Ishikawa (cell line): ENCODE results near the gene BTG1.

ENCODE experiments used
- CEBPB ChIP-seq: IDR thresholded peaks from 2 replicates; pipeline ENCODE4 v1.6.1; 2012
- EP300 ChIP-seq: IDR thresholded peaks from 2 replicates; pipeline ENCODE4 v1.6.1; 2012; ENCODE audit warnings: borderline replicate concordance
- FOXM1 ChIP-seq: IDR thresholded peaks from 2 replicates; pipeline ENCODE4 v1.6.1; 2012; ENCODE audit warnings: low read depth, borderline replicate concordance
- MAX ChIP-seq: IDR thresholded peaks from 2 replicates; pipeline ENCODE4 v1.6.1; 2012
- TAF1 ChIP-seq: IDR thresholded peaks from 2 replicates; pipeline ENCODE4 v1.6.1; 2012; ENCODE audit warnings: low read depth, mild to moderate bottlenecking
- USF1 ChIP-seq: IDR thresholded peaks from 2 replicates; pipeline ENCODE4 v1.6.1; 2012

DNA sequence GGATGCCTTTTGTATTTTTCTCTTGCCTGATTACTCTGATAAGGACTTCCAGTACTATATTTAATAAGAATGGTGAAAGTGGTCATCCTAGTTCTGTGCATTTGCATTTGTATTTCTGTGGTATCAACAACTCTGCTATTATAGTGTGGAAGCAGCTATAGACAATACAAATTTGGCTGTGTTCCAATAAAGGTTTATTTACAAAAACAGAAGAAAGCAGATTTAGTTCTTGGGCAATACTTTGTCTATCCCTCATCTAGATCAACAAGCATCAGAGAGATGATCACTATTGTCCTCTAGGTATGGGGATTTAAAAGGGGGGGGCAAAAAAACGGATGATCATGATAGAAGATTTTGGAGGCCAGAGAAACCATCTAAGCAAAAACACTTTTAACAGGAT lies 19.1 kb upstream of the BTG1 start:
- no peak for TF ChIP-seq TAF1
- TF ChIP-seq USF1 = no peak
- no peak for TF ChIP-seq MAX
- TF ChIP-seq CEBPB = no peak
- no peak for TF ChIP-seq EP300
- no peak for TF ChIP-seq FOXM1
